GM18508 (cell line): ENCODE measurements around the gene WNT3A.
A peak's percentile ranks its signal among the peaks of the same experiment; 100 is the strongest.

Source experiments
- ATAC-seq: cut with Tn5 transposase; IDR thresholded peaks from one replicate; pipeline ENCODE4 v1.9.1; 2021; ENCODE audit warnings: moderate number of reproducible peaks; ENCODE audit not compliant: insufficient read depth, unreplicated experiment

Gene WNT3A

DNA sequence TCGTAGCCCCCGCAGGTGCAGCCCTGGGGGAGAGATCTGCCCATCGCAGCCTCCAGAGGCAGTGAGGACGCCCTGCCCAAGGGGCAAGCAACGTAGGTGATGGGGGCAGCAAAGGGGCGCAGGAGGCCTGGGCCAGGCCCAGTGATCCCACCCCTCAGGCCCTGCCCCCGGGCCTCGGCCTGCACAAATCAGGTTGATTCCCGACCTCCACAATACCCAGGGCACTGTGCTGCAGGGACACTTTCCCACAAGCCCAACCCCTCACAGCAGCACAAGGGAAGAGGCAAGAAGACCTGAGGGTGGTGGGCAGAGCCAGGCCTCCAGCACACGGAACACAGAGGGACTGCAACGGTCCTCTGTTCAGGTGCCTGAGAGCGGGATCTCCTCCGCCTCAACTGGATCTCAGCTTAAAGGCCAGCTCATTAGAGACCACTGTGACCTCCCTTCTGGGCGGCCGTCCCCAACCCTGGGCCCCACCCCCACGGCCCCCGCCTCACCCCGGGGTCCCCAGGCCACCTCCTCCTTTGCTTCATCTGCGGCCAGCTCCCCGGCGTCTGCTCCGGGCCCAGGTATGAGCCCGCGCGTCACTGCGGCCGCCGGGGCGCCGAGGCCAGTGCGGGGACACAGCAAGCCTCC, 74.9 kb downstream of the WNT3A start:
- peak; percentile 12 for ATAC-seq

DNA sequence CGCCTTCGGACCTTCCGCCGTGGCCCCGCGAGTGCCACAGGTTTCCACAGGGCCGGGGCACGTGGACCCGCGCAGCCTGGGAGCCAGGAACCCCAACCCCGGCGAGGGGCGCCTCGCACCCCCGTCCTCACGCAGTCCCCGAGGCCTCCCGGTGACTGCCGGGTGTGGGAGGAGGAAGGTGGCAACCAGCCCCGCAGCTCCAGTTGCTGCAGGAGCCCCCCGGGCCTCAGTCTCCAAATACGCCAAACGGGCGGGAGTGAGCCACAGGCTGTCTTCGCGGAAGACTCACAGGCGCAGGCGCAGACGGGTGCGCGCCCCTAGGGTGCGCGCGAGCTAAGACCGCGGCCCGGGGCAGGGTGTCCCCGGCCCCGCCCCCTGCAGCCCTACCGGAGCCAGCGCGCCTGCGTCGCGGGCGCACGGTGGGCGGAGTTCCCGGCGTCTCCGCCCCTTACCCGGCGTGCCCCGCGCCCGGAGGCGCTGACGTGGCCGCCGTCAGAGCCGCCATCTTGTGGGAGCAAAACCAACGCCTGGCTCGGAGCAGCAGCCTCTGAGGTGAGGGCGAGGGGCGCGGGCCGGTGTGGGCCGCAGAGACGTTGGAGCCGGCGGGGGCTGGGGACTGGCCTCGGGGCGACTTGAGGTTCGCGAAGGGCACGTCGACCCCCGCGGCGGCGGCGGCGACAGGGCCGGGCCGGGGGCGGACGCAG, 75.6 kb downstream of the WNT3A start, which contains the start of gene ARF1:
TSS of gene ARF1 (plus strand) at position 495 of the 704 bp plus-strand sequence. CDS start 14,407 bp downstream, outside the sequence.
- peak; percentile 44 for ATAC-seq

DNA sequence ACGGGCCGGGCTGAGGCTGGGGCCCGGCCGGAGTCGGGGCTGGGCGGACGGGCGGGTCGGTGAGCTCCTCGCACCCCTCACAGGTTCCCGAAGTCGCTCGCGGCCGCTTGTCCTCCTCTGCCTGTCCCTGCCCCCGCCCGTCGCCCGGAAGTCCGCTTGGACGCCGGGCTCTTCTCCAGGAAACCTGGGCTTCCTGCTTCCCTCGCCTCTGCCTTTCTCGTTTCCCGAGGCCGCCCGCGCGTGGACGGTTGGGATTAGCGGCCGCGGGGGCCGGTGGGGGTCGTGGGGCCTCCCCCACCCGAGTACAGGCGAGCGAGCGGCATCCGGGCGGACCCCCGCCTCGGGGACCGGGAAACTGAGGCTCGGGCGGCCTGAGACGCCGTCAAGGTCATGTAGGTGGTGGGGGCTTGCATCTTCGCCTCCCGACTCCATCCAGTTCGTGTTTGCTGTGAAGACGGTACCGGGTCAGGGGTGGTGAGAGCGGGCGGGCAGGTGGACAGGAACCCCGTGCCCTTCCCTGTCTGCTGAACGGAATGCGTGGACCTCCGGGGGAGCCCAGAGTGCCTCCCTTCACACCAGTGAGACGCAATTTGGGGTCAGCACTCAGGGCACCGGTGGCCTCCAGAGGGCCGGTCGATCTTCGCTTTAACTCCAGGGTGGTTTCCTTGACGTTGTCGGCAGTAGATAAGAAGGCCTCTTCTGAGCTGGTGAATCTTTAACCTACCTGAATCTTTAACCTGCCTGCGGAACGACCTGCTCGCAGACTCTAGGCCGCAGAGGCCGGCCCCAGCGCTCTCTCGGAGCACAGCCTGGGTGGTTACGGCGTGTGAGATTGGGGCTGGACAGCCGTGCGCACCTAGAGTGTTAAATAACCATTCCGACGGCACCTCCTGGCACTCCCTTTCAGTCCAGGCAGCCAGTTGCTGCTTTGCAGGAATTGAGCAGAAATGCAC, 76.4 kb downstream of the WNT3A start:
- ATAC-seq, result no peak

DNA sequence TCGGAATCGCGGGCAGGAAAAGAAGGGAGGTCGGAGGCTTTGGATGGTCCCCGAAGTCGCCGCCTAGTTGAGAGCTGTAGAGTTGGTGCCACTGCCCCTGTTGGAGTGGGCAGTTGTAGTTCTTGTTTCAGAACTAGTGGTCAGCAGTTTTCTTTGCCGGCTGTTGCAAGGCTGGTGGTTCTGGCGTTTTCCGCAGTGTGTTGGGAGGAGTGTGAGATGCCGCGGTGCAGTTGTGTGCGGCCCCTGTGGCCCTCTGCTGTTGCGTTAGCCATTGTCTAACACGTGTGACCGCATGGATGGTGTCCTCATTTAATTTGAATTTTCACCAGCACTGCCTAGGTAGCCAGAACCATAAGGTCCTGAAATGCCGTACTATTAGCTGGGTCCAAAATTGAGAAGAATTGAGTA, 77.1 kb downstream of the WNT3A start:
- ATAC-seq, result no peak

DNA sequence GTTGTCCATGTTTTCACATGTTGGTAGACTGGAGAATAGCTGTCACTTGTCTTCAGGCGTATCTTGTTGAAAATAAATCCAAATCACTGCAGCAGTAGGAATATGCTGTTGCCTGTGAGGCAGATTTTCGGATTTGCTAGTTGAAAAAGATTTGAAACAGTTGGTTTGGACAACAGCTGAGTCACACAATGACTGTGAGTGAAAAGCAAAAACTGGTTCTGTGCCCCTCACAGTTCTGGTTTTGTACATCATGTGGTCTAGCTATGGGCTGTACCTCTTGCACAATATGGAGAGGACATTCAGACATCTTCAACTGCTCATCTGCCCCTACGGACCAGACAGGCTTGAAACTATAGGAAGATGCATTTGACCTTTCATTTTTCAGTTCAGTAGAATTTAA, 77.5 kb downstream of the WNT3A start:
- ATAC-seq, result no peak

DNA sequence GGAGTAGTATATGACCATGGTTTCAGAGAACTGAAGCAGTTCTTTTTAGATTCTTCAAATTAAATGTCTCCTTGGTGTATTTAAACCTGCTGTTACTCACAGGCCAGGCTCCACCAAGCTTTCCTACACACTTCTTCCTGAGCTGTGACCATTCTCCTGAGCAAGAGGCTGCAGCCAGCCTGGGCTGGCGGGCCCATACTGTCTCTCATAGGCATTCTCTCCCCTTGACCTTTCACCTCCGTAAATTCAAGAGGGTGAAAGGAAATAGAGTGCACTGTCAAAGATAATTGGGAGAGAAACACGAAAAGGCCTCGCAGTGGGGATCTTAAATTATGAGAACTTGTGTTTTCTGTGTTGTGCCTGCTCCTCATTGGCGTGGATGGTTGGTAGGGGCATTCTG, 78.0 kb downstream of the WNT3A start:
- ATAC-seq, result no peak

DNA sequence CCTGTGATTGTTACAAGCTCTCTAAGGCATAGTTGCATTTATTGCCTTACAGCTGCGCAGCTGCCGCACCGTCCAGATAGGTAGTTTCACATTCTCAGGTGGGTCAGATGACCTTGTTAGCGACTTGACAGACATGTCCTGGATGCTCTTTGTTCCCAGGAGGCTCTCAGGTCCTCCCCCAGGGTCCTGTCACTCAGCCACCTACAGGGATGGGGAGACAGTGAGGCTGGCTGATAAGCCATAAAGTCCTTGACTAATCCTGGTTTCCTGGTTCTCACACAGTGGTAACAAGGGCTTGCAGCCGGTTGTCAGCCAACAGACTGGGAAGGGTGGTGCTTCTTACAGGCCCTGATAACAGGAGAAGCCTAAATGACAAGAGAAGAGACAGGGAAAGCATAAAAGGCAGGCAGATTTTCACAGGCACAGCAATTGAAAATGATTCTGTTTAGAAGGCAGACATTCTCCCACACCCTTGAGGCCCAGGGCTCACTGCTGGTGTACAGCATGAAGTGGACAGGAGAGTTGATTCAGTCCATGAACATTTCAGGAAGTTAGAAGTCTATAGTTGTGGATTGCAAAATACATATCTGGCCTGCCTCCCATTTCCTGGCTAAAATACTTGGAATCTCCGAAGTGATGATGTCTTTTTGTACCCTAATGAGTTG, 78.6 kb downstream of the WNT3A start:
- no peak for ATAC-seq

DNA sequence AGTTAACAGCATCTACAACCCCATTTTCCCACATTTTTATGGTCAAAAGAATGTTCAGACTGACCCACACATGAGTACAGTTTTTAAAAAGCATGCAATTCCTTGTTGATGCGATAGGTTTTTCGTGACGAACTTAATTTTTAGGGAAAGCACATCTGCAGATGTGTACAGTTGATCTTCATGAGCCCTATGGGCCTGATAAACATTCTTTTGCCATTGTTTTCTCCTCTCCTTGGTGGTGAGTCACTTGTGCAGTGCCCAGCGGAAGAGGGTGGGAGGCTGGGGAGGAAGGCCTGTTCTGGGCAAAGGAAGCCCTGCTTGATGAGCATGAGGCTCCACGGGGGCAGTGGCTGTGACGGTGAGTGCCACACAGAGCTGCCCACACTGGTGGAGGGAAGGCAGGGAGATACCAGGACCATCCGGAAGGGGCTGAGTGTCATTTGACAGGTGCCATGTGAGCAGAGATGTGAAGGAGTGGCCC, 81.0 kb downstream of the WNT3A start:
- ATAC-seq, result no peak

DNA sequence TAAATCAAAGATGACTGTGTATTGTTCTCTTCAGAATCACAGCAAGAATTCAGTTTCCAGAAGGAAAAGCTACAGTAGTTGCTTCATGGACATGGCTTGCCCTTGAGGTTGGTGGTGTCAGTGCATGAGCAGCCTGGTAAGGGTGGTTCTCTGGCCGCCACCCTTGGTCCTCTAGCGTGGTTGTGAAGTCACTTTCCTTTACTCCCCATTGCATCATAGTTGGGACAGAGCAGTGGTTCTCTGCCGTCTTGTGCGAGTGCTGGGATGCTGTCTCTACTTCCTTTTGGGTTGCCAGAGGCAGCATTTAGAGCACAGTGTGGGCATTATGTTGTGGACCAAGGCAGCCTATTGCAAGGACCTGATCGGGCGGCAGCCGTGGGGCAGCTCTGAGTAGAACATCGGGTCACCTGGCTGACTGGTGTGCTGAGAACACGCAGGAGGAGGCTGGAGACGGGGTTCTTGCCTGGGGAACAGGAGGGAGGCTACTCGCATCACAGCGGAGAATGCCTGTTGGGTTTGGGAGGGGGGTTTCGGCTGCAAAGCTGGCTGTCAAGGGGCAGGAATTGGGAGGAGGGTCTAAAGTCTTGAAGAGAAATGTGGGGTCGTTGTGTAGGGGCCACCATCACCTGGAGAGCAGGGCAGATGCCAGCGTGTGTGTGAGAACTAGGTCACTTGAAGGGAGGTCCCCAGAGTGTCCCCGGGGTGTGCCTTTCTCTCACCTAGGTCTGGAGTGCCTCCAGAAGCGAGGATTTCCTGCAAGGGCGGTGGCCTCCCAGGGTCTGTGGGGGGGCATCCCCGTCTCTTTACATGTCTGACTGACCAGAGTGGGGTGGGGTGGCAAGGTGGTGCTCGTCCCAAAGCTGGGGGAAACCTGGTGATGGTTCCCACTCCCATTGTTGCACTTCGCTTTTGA, 82.0 kb downstream of the WNT3A start:
- ATAC-seq, result no peak

DNA sequence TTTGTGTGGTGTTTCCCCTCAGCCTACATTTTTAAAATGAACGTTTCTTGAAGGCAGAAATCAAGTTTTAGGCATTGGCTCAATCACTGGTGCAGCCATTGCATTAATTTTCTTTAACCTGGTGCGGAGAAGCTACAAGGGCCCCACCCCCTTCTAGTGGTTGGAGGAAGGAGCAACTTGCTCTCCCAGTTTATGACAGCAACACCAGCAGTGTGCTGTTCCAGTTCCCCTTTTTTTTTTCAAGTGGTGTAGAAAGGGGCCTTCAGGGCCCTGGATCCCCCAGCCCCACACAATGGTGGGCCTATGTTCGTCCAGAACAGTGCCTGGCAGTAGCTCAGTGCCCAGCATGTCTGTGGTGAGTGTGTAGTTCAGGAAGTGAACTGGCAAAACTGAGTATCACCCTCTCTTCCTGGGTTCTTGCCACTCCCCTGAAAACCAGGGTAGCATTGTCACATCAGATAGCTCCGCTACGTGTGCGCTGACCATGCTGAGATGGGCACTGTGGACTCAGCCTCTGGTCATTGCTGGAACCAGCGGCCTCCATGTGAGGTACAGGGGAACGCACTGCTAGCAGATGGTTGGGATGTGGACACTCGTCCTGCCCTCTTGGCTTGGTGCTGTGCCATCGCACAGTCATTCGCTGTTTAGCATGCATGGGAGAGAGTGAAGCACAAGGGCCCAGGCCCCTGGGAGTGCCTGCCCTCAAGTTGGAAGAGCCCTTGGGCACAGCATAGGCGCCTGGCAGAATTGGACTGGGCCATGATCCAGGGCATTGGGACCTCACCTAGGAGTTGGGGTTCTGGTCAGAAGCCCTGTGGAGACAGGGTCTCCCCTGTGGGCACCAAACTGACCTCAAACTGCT, 83.0 kb downstream of the WNT3A start:
- ATAC-seq, result no peak

DNA sequence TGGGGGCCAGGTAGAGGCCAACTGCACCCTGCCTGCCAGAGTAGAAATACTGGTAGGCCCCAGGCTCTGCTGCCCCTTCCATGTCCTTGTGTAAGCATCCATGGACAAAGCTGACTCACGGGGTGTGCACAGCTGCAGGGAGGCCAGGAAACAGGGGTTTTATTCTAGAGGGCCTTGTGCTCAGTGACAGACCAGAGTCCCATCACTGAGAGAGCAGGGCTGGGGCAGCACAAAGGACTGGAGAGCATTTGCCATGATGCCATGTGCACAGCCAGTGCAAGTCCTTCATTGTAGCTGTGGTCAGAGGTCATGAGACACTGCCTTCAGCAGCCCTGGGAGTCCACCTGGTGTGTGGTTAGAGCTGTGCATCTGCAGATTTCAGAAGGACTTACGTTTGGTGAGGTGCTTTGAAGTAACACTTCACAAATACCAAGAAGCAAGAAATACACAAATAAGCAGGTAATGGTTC, 83.8 kb downstream of the WNT3A start:
- no peak for ATAC-seq

DNA sequence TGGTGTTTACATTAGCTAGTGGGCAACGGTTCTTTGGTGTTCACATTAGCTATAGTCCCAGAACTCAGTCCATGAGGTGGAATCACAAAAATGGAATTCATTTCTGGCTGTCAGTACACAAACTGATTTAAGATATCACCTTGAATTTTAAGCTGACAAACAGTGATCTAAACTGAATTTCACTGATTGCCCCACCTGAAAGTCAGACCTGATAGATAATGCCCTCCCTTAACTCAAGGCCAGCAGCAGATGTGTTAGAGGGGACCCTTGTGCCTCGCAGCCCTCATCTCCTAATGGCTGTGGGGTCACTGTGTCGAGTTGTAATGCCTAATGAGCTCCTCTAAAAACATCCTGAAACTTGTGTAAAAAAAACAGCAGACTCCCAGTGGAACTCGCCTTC, 84.3 kb downstream of the WNT3A start:
- no peak for ATAC-seq

DNA sequence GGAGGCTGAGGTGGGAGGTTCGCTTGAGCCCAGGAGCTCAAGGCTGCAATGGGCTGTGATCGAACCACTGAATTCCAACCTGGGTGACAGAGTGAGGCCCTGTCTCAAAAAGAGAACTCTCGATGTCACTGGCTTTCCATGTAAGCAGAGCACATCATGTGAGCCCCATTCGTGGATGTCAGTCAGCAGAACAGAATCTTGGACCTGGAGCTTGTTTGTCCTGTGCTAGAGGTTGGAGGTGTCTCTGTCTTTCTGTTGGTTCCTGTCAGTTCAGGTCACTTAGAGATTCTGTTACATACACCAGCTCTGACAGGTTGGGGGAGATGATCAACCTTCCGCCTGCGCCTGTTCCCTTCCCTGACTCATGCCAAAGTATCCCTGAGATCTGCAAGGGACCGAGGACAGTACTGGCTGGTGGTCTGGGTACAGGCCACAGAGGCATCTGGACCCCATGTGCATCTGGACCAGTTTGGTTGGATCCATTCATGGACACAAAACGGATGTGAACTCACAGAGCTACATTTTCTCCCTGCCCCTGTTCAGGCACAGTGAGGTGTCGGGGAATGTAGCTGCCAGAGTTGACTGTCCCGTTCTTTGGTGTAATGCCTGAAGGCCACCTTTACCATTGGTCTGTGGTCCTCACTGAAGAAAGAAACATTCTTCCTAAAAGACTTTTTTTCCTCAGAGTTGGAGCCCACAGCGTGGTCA, 85.7 kb downstream of the WNT3A start:
- ATAC-seq, result no peak

DNA sequence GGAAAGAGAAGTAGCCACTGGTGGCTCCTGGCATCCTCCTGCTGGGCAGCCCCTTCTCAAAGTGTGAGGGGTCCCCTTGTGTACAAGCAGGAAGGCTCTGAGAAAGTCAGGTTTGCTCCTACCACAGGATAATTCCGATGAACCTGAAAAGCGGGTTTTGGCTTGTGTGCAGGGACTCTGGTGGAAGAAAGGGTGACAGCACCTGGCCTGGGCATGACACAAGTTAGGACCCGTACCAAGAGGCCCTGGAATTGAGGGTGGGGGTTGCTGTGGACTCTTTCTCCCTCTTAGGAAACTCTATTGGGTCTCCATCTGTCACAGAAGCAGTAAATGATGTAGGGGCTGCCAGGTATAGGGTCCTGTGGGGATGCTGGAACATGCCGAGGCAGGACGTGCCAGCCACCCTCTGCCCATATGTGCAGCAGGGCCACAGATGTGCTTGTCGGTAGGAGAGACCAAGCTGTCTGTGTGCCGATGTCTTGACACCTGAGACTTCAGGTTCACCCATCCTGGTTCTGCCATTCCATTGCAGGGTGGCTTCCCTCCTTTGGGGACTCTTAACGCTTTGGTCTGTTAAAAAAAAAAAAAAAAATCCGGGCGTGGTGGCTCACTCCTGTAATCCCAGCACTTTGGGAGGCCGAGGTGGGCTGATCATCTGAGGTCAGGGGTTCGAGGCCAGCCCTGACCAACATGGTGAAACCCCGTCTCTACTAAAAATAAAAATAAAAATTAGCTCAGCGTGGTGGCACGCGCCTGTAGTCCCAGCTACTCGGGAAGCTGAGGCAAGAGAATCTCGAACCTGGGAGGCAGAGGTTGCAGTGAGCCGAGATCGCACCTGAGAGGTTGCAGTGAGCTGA, 86.5 kb downstream of the WNT3A start:
- ATAC-seq, result no peak

DNA sequence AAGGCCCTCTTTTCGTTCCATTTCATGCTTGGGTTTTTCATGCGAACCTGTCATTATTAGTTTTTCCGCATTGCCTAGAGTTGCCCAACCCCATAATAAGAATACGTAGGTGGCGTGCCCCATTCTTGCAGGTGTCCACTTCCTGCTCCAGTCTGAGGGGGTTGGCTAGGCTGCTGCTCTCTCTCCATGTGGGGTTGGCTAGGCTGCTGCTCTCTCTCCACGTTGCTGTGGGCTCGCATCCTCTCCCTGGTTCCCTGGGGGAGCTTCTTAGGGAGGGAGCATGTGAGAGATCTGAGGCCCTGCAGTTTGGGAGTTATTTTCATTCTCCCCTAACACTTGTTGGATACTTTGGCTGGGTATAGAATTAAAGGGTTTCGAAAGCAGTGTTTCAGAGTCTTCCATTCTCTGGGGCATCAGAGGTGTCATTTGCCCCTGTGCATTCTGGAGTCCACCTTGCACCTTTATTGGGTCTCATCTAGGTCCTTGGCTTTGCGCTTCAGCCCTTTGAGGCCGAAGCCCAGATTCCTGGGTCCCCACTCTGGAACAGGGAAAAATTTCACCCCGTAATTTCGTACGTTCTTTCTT, 87.7 kb downstream of the WNT3A start:
- ATAC-seq, result no peak

DNA sequence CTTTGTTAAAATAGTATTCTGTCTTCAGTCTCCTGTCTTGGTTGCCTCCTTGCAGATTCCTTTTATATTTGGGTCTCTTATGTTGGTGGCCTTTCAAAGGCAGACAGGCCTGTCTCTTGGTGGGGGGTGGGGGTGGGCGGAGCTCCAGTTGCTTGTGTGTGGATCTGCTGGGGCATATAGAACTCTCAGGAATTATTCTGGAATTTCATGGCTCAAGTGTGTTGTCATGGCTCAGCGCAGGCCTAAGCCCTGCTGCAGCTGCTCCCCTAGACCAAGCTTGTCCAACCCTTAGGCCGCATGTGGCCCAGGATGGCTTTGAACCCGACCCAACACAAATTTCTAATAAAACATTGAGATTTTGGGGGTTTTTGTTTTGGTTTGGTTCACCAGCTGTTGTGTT, 88.4 kb downstream of the WNT3A start:
- no peak for ATAC-seq
